Measurements from ENCODE around the gene PTCRA. TPM values are rescaled to one million over a fixed set of nuclear protein-coding genes. Genes with fewer than 3 reads are reported as not detected.

Gene PTCRA
- total RNA-seq, 1 experiment from 2014 or later: not detected

Other genes starting within 250 kb of the PTCRA start
- gene PRPH2, start 193.5 kb upstream of the PTCRA start, total RNA-seq (2014; rRNA removed; shearing (Covaris generic)): not detected in 2 replicates
- gene TBCC, start 169.9 kb upstream of the PTCRA start, total RNA-seq (2014; rRNA removed; shearing (Covaris generic)): 51.0 and 73.6 TPM in 2 replicates
- 2.2 and 4.0 TPM in 2 replicates for gene BICRAL, start 134.0 kb upstream of the PTCRA start, total RNA-seq (2014; rRNA removed; shearing (Covaris generic))
- gene RPL7L1, start 36.4 kb upstream of the PTCRA start, total RNA-seq (2014; rRNA removed; shearing (Covaris generic)): 90.0 and 114 TPM in 2 replicates
- gene CNPY3, start 13.4 kb downstream of the PTCRA start, total RNA-seq (2014; rRNA removed; shearing (Covaris generic)): 34.3 and 55.2 TPM in 2 replicates
- gene GNMT, start 44.7 kb downstream of the PTCRA start, total RNA-seq (2014; rRNA removed; shearing (Covaris generic)): 0.58 TPM in 1 of 2 replicates, not detected in the other
- gene PEX6, start 63.1 kb downstream of the PTCRA start, total RNA-seq (2014; rRNA removed; shearing (Covaris generic)): 25.1 and 30.0 TPM in 2 replicates
- 63.4 and 78.4 TPM in 2 replicates for gene PPP2R5D, start 68.5 kb downstream of the PTCRA start, total RNA-seq (2014; rRNA removed; shearing (Covaris generic))
- 118 and 134 TPM in 2 replicates for gene MEA1, start 97.9 kb downstream of the PTCRA start, total RNA-seq (2014; rRNA removed; shearing (Covaris generic))
- 109 and 118 TPM in 2 replicates for gene KLHDC3, start 98.2 kb downstream of the PTCRA start, total RNA-seq (2014; rRNA removed; shearing (Covaris generic))
- gene RRP36, start 105.6 kb downstream of the PTCRA start, total RNA-seq (2014; rRNA removed; shearing (Covaris generic)): 143 and 184 TPM in 2 replicates
- 13.7 and 18.8 TPM in 2 replicates for gene CUL7, start 137.8 kb downstream of the PTCRA start, total RNA-seq (2014; rRNA removed; shearing (Covaris generic))
- 24.6 and 34.3 TPM in 2 replicates for gene MRPL2, start 143.4 kb downstream of the PTCRA start, total RNA-seq (2014; rRNA removed; shearing (Covaris generic))
- 9.7 and 10.5 TPM in 2 replicates for gene KLC4, start 143.6 kb downstream of the PTCRA start, total RNA-seq (2014; rRNA removed; shearing (Covaris generic))
- gene PTK7, start 160.3 kb downstream of the PTCRA start, total RNA-seq (2014; rRNA removed; shearing (Covaris generic)): 60.6 and 87.0 TPM in 2 replicates